Mesodermal cell (in vitro differentiated cells): ENCODE measurements around the gene CTF1.

Experiments
- H3K27ac ChIP-seq: 2 replicates; pipeline ENCODE4 v1.7.0; 2013; ENCODE audit warnings: mild to moderate bottlenecking, low read depth, low read length, moderate library complexity; ENCODE audit not compliant: severe bottlenecking
- H3K36me3 ChIP-seq: 2 replicates; pipeline ENCODE4 v1.7.1; 2013; ENCODE audit warnings: mild to moderate bottlenecking, low read length, moderate library complexity; ENCODE audit not compliant: control insufficient read depth, insufficient read depth
- H3K4me1 ChIP-seq: one replicate; pipeline ENCODE4 v1.7.1; 2013; ENCODE audit warnings: mild to moderate bottlenecking, low read length; ENCODE audit not compliant: insufficient read depth, control insufficient read depth, poor library complexity, severe bottlenecking
- H3K4me3 ChIP-seq: 2 replicates; pipeline ENCODE4 v1.7.0; 2013; ENCODE audit warnings: low read length, control low read depth, mild to moderate bottlenecking; ENCODE audit not compliant: insufficient read depth, poor library complexity, severe bottlenecking; ENCODE audit errors: extremely low read depth
- H3K9me3 ChIP-seq: 2 replicates; pipeline ENCODE4 v1.7.1; 2013; ENCODE audit warnings: mild to moderate bottlenecking, low read length, moderate library complexity; ENCODE audit not compliant: control insufficient read depth
- WGBS, 2 experiments: methylation state at CpG; one replicate each; pipeline ENCODE4 v1.1.5; 2013; ENCODE audit warnings: missing lambda C conversion rate in 2 of 2; ENCODE audit not compliant: insufficient coverage in 2 of 2; 5-methylcytosine and 5-hydroxymethylcytosine counted together

The CTF1 gene

DNA sequence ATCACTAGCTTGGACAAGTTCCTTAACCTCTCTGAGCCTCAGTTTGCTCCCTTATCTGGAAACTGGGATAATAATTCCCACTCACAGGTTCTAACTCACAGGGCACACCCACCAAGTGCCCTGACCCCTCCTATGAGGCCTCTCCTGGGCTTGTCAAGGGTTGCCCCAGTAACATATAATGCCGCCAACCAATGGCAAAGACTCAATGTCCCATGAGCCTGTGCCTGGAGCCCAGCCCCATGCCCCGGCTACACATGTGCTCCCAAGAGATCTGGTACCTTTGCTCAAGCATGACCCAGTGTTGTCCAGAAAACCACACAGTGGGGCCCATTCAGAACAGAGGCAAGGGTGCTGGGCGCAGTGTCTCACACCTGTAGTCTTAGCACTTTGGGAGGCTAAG lies 18.4 kb downstream of the CTF1 start:
- Histone ChIP-seq H3K9me3 (no peaks in the 10 kb centered on the region), H3K4me1 (no peaks in the 10 kb centered on the region), H3K4me3 (no peak overlapping the region), H3K36me3 (no peaks in the 10 kb centered on the region), H3K27ac (no peak overlapping the region)
- 89 to 98% methylated on average over 2 to 3 of the region's 3 CpGs for WGBS, 2 experiments

DNA sequence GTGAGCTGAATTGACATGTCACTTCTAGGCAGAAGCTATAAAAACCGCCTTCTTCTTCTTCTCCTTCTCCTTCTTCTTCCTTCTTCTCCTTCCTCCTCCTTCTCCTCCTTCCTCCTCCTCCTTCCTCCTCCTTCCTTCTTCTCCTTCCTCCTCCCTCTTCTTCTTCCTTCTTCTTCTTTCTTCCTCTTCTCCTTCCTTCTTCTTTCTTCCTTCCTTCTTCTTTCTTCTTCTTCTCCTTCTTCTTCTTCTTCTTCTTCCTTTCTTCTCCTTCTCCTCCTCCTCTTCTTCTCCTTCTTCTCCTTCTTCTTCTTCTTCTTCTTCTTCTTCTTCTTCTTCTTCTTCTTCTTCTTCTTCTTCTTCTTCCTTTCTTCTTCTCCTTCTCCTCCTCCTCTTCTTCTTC lies 22.2 kb downstream of the CTF1 start:
- H3K27ac ChIP-seq, result no peak overlapping the region
- WGBS, 2 experiments, result 92 to 100% methylated on average over 1 of the region's 1 CpG

DNA sequence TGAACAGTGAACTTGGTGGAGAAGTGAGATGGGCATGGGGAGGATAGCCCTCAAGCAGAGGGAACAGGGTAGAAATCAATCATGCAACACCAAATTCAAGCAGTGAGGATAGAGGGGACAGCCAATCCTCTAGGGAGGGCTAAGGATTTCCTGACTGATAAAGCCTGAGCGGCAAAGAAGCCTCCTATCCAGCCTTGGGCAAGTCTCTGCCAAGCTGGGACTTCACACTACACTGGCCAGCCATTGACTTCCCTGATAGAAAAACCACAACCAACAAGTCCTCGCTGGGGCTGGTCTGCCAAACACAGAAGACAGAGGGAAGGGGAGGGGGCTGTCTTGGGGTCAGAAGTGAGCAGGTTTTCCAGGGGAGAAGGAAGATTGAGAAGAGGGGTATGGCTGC lies 24.5 kb downstream of the CTF1 start:
- Histone ChIP-seq H3K4me3 (no peak overlapping the region), H3K27ac (no peak overlapping the region), H3K4me1 (peaks cover 7% of the 10 kb centered on the region), H3K36me3 (peaks cover 4% of the 10 kb centered on the region), H3K9me3 (no peaks in the 10 kb centered on the region)
- WGBS, 2 experiments, result 75% methylated on average over 1 of the region's 2 CpGs; no CpG with 5 or more reads in 1 of the 2 experiments

More for the DNA sequence above, 22.2 kb downstream of the CTF1 start:
- Histone ChIP-seq H3K36me3 (no peaks in the 10 kb centered on the region), H3K9me3 (no peaks in the 10 kb centered on the region), H3K4me3 (no peak overlapping the region), H3K4me1 (no peaks in the 10 kb centered on the region)

DNA sequence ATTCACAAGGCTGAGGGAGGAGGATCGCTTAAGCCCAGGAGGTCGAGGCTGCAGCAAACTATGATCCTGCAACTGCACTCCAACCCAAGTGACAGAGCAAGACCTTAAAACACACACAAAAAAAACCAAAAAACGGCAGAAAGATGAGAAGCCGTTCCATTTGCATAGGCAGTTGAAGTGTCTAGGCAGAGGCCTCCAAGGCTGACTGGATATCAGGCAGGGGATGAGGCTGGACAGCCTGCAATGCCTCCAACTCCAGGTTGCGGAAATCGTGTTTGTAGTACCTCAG lies 25.0 kb downstream of the CTF1 start:
- Histone ChIP-seq H3K9me3 (no peaks in the 10 kb centered on the region), H3K36me3 (peaks cover 9% of the 10 kb centered on the region), H3K4me3 (peak overlapping the region; percentile 80), H3K4me1 (peaks cover 11% of the 10 kb centered on the region), H3K27ac (no peak overlapping the region)
- 21 to 42% methylated on average over 5 of the region's 6 CpGs for WGBS, 2 experiments

DNA sequence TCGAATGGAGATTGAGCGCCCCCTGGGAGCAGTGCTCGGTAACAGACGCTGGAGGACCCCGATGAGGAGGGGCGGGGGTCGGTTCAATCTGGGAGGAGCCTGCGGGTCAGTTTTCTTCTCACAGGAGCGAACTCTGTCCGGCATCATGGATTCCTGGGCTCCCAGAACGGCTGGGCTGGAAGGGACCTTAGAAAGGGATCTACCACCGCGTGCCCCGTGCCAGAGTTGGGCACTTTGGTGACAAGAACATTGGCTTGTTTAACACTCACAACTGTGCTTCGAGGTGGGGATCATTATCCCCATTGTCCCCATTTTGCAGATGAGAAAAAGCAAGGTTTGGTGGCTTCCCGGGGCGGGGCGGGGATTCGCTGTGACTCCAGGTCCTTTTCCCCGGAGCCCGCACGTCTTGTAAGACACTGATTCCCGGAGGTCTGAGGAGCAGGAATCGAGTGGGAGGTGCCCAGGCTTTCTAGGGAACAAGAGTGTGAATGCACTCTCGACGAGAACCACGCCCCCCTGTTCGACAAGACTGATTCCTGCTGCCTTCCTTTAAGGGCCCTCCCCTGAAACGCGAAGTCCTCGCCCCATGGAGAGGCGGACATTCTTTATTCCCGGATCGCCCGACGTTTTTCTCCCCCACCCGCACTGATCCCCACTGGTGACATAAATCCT lies 25.5 kb downstream of the CTF1 start:
- Histone ChIP-seq H3K9me3 (no peaks in the 10 kb centered on the region), H3K4me1 (peaks cover 11% of the 10 kb centered on the region), H3K36me3 (peaks cover 14% of the 10 kb centered on the region), H3K4me3 (peak overlapping the region; percentile 80), H3K27ac (peak overlapping the region; percentile 99)
- WGBS, 2 experiments, result 0 to 1% methylated on average over 30 to 35 of the region's 37 CpGs

DNA sequence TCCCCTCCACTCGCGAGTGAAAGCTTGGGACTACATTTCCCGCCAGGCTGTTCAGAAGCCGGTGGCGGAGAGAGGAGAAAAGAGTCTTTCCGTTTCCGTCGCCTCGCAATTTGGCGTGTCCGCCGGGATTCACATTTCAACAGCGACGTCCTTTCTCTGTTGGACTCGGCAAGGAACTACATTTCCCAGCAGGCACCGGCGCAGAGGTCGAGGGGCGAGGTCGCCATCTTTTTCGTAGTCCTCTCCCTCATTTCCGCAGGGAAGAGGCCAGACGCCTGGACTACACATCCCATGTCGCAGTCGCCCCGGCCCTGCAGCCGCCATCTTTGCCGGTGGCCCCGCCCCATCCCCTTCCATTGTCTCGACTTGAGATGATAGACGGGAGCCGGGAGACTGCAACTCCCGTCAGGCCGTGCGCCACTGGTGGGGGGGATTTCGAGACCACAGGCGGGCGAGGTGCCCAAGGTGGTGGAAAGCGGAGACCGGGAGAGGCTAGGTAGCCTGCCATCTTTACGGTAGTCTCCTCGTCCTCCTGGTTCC lies 26.1 kb downstream of the CTF1 start:
- peak overlapping the region; percentile 80 for H3K4me3 ChIP-seq
- no peaks in the 10 kb centered on the region for H3K9me3 ChIP-seq
- H3K27ac ChIP-seq, result peak overlapping the region; percentile 99
- peaks cover 20% of the 10 kb centered on the region for H3K36me3 ChIP-seq
- H3K4me1 ChIP-seq, result peaks cover 13% of the 10 kb centered on the region
- 0% methylated on average over 29 to 33 of the region's 42 CpGs for WGBS, 2 experiments

DNA sequence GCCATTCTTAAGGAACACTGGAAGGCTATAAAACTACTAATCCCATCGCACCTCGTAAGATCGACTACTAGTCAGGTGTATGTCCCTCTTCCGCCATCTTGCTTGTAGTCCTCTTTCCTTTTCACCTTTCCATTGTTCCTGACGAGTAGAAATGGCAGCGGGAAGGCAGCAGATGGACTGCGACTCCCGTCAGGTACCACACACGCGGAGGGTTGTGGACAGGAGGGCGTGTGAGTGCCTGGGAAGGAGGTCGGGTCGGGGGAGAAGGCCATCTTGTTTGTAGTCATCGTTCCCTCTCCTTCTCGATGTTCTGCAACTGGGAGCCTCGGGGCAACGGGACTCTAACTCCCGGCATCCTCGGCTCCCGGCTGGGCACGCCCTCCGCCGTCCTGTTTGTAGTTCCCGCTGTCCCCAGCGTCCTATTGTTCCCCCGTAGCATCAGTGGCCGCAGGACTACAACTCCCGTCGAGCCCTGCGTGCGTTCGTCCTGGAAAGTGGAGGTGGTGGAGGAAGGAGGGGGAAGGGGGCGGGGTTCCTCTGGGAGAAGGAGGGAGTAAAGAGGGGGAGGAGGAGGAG lies 26.6 kb downstream of the CTF1 start:
- 0% methylated on average over 19 to 24 of the region's 33 CpGs for WGBS, 2 experiments
- peak overlapping the region; percentile 99 for H3K27ac ChIP-seq
- H3K36me3 ChIP-seq, result peaks cover 25% of the 10 kb centered on the region
- peaks cover 13% of the 10 kb centered on the region for H3K4me1 ChIP-seq
- no peaks in the 10 kb centered on the region for H3K9me3 ChIP-seq
- peak overlapping the region; percentile 80 for H3K4me3 ChIP-seq

DNA sequence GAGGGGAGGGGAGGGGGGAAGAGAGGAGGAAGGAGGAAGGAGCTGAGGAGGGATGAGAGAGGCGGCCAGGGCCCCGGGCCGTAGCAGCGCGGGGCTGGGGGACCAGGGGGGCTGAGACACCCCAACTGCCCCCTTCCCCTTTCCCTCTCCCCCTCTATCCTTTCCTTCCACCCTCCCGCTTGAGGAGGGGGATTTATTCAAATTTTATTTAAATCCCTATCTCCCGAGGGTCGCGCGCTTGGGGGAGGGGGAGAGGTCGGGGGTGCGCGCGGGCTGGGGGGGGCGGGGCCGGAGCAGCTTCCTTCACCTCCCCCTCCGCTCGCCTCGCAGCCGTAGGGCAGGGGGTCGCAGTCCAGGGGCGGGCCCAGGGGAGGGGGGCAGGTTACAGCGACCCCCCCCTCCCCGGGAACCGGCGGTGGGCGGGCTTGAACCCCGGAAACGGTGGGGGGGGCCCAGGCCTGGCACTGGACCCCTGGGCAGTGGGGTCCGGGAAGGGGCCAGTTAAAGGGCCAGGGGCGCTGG lies 27.2 kb downstream of the CTF1 start, which contains the start of gene FBXL19:
Gene FBXL19 (plus strand): TSS at position 19 of the 522 bp plus-strand sequence. CDS start 2,183 bp downstream, outside the sequence.
- 0% methylated on average over 1 to 3 of the region's 31 CpGs for WGBS, 2 experiments

DNA sequence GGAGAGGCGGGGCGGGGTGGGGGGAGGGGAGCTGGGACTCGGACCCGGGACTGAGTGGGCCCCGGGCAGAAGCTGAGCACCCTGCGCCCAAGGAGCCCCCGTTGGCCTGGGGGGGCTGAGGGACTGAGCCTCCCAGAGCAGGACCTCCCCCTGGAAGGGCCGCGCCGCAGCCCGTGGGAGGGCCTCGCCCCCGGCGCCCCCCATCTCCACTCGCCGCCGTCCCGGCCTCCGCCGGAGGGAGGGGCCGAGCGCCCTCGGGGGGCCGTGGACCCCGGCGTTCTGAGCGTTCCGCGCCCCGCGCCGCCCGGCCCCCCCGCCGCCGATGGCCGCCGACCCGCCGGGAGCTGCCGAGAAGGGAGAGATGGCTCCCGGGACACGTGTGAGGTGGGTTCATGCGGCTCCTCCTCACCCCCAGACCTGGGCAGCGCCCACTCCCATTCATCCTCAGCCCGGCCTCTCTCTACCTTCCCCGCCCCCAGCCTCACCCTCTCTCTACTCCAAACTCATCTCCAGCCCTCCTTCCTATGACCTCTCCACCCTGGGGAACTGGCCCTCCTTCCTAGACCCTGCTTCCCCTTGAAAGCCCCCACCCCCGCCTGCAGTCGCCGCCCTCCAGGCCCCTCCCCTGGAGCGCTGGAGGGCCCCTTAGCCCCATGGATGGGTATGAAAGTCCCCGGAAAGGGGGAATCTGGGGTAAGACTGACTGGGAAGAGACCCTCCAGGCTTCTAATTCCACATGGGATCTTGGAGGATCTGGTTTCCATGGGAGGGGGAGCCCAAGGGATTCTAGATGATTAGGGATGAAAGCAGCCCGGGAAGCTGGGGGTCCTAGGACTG lies 27.9 kb downstream of the CTF1 start:
- 1 to 2% methylated on average over 25 to 33 of the region's 53 CpGs for WGBS, 2 experiments
- no peak overlapping the region for H3K27ac ChIP-seq
- H3K9me3 ChIP-seq, result no peaks in the 10 kb centered on the region
- peaks cover 36% of the 10 kb centered on the region for H3K36me3 ChIP-seq
- H3K4me1 ChIP-seq, result peaks cover 13% of the 10 kb centered on the region
- peak overlapping the region; percentile 80 for H3K4me3 ChIP-seq

More for the DNA sequence above, 27.2 kb downstream of the CTF1 start, which contains the start of gene FBXL19:
- Histone ChIP-seq H3K9me3 (no peaks in the 10 kb centered on the region), H3K36me3 (peaks cover 29% of the 10 kb centered on the region), H3K4me3 (peak within 1 kb of the TSS; percentile 80), H3K27ac (peak within 1 kb of the TSS; percentile 99), H3K4me1 (peaks cover 13% of the 10 kb centered on the region)

DNA sequence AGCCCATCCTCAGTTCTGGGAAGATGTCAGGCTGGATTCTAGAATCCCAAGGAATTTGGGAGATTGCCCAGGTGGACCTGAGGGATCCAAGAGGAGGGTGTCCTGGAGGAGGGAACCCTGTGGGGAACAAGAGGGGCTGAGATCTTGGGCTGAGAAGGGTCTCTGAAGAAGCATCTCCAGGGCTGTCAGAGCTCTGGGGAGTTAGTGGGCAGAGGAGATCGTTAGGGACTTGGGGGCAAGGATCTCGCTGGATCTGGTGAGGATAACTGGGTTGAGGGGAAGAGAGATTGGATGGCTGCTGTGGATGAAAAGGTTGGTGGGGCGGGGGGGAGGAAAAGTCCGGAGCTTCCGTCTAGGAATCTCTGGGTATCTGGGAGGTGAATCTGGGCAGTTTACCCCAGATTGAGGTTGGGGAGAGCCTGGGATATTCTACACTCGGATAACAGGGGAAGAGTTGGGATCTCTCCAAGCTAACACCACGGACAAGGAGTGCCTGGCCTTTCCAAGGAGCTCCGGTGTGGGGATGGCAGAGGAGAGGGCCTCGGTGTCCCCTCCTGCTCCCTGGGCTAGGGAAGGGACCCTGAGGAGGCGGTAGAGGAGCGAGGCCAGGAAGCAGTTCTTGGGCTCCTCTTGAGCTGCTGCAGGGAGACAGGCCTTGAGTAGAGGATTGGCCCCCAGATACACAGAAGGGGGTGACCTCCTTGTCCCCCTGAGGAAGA lies 28.7 kb downstream of the CTF1 start:
- Histone ChIP-seq H3K36me3 (peaks cover 40% of the 10 kb centered on the region), H3K4me1 (peaks cover 13% of the 10 kb centered on the region), H3K9me3 (no peaks in the 10 kb centered on the region), H3K4me3 (peak overlapping the region; percentile 80), H3K27ac (no peak overlapping the region)
- WGBS, 2 experiments, result 82 to 87% methylated on average over 11 of the region's 11 CpGs
